HL-60 (cell line): ENCODE results near the gene CNTN5.
"Not testable (repeated sequence)": the region's sequence is repeated elsewhere in the genome, so short reads cannot be mapped to it uniquely, and the experiment has no call there.

Source experiments
- DNase-seq, 2 experiments: peaks; one replicate each; pipeline ENCODE4 v3.0.0-alpha.2; 2010 to 2020; ENCODE audit warnings: low read depth in 1 of 2, low spot score in 1 of 2
- H3K27ac ChIP-seq: fragments of 250-450 bp; sonication (Bioruptor Pico); replicated peaks from 2 replicates; pipeline ENCODE4 v1.5.1; 2020; ENCODE audit warnings: mild to moderate bottlenecking, moderate library complexity
- H3K27me3 ChIP-seq: fragments of 250-450 bp; sonication (Bioruptor Pico); 2 replicates; pipeline ENCODE4 v1.5.1; 2021; ENCODE audit warnings: mild to moderate bottlenecking, moderate library complexity; ENCODE audit not compliant: insufficient read depth, poor library complexity, severe bottlenecking
- H3K4me3 ChIP-seq: replicated peaks from 2 replicates; pipeline ENCODE4 v1.5.1; 2011; ENCODE audit warnings: mild to moderate bottlenecking, control low read depth, low read length; ENCODE audit not compliant: insufficient read depth
- CTCF ChIP-seq: IDR thresholded peaks from one replicate; pipeline ENCODE4 v1.5.1; 2011; ENCODE audit warnings: low read length, control low read depth, inconsistent platforms; ENCODE audit not compliant: insufficient read depth
- GABPA ChIP-seq: IDR thresholded peaks from 2 replicates; pipeline ENCODE4 v1.6.1; 2012; ENCODE audit warnings: low read depth
- POLR2AphosphoS5 ChIP-seq: IDR thresholded peaks from 2 replicates; pipeline ENCODE4 v1.6.1; 2012; ENCODE audit warnings: low read depth
- SPI1 ChIP-seq: IDR thresholded peaks from 2 replicates; pipeline ENCODE4 v1.6.1; 2012; ENCODE audit warnings: low read depth, mild to moderate bottlenecking, borderline replicate concordance
- TF ChIP-seq, protein P1 (sequence below): IDR thresholded peaks from 2 replicates; pipeline ENCODE4 v1.6.1; 2012; ENCODE audit warnings: low read depth; ENCODE audit not compliant: insufficient replicate concordance

Gene CNTN5

GRCh38 chr11:100269516-100269915 lies 1248.8 kb downstream of the CNTN5 start:
- no peak for DNase-seq
- no peak overlapping the region for H3K4me3 ChIP-seq
- H3K27ac ChIP-seq, result no peak overlapping the region
- TF ChIP-seq CTCF (no peak), SPI1 (no peak), GABPA (no peak), POLR2AphosphoS5 (no peak)
- TF ChIP-seq, protein P1, sequence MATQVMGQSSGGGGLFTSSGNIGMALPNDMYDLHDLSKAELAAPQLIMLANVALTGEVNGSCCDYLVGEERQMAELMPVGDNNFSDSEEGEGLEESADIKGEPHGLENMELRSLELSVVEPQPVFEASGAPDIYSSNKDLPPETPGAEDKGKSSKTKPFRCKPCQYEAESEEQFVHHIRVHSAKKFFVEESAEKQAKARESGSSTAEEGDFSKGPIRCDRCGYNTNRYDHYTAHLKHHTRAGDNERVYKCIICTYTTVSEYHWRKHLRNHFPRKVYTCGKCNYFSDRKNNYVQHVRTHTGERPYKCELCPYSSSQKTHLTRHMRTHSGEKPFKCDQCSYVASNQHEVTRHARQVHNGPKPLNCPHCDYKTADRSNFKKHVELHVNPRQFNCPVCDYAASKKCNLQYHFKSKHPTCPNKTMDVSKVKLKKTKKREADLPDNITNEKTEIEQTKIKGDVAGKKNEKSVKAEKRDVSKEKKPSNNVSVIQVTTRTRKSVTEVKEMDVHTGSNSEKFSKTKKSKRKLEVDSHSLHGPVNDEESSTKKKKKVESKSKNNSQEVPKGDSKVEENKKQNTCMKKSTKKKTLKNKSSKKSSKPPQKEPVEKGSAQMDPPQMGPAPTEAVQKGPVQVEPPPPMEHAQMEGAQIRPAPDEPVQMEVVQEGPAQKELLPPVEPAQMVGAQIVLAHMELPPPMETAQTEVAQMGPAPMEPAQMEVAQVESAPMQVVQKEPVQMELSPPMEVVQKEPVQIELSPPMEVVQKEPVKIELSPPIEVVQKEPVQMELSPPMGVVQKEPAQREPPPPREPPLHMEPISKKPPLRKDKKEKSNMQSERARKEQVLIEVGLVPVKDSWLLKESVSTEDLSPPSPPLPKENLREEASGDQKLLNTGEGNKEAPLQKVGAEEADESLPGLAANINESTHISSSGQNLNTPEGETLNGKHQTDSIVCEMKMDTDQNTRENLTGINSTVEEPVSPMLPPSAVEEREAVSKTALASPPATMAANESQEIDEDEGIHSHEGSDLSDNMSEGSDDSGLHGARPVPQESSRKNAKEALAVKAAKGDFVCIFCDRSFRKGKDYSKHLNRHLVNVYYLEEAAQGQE, result no peak
- no peaks in the 10 kb centered on the region for H3K27me3 ChIP-seq

- Histone ChIP-seq H3K27me3 (no peaks in the 10 kb centered on the region), H3K4me3 (no peak overlapping the region), H3K27ac (no peak overlapping the region)
- no peak for DNase-seq
- TF ChIP-seq CTCF (no peak), GABPA (no peak), SPI1 (no peak), POLR2AphosphoS5 (no peak)
- TF ChIP-seq, protein P1, result no peak
Measured at GRCh38 chr11:100273066-100273815, 1252.5 kb downstream of the CNTN5 start.

DNA sequence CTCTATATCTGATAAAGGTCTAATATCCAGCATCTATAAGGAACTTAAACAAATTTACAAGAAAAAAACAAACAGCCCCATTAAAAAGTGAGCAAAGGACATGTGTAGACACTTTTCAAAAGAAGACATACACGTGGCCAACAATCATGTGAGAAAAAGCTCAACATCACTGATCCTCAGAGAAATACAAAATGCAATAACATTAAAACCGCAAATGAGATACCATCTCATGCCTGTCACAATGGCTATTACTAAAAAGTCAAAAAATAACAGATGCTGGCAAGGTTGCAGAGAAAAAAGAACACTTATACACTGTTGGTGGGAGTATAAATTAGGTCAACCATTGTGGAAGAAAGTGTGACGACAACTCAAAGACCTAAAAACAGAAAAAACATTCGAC lies 1253.7 kb downstream of the CNTN5 start:
- H3K27me3 ChIP-seq, H3K27ac ChIP-seq, DNase-seq, H3K4me3 ChIP-seq: not testable (repeated sequence)

DNA sequence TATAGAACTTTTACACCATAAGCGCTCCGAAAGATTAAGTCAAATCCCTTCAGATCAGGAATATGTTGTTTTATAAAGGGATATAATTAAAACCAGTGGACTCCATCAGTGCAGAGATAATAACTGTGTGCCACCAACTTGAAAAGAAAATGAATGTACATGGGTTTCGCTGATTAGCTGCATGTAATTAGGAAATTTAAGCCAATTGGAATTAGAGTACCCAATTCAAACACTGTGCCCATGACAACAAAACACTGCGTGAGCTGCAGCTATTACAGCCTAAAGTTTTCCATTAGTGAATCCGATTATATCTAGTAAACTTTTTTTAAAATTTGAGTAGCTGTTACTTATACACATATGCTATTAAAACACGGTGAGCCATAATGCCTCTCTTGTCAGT lies 1274.0 kb downstream of the CNTN5 start:
- no peak overlapping the region for H3K27ac ChIP-seq
- no peak overlapping the region for H3K4me3 ChIP-seq
- no peaks in the 10 kb centered on the region for H3K27me3 ChIP-seq
- TF ChIP-seq POLR2AphosphoS5 (no peak), GABPA (no peak), SPI1 (no peak), CTCF (no peak)
- TF ChIP-seq, protein P1, result no peak
- DNase-seq, result no peak
